Mesendoderm (in vitro differentiated cells): ENCODE data around the gene EIF4G3.
A peak's percentile ranks its signal among the peaks of the same experiment; 100 is the strongest.
"Not testable (repeated sequence)": the region's sequence is repeated elsewhere in the genome, so short reads cannot be mapped to it uniquely, and the experiment has no call there.

Source experiments
- DNase-seq: peaks from one replicate; pipeline ENCODE4 v3.0.0; 2013
- H2AK5ac ChIP-seq: 2 replicates; pipeline ENCODE4 v1.6.1; 2013; ENCODE audit warnings: low read length, inconsistent platforms
- H2BK120ac ChIP-seq: 2 replicates; pipeline ENCODE4 v1.6.1; 2013; ENCODE audit warnings: low read depth, mild to moderate bottlenecking, low read length, moderate library complexity, mixed read lengths
- H2BK15ac ChIP-seq: replicated peaks from 2 replicates; pipeline ENCODE4 v1.6.1; 2013; ENCODE audit warnings: low read depth, mild to moderate bottlenecking, moderate library complexity
- H2BK5ac ChIP-seq: 2 replicates; pipeline ENCODE4 v1.6.1; 2013; ENCODE audit warnings: low read length, inconsistent platforms
- H3K18ac ChIP-seq: 2 replicates; pipeline ENCODE4 v1.6.1; 2013; ENCODE audit warnings: mild to moderate bottlenecking, low read length, mixed read lengths
- H3K23ac ChIP-seq: one replicate; pipeline ENCODE4 v1.6.1; 2013; ENCODE audit warnings: low read length
- H3K27ac ChIP-seq: 2 replicates; pipeline ENCODE4 v1.5.1; 2013; ENCODE audit warnings: low read depth, mild to moderate bottlenecking, inconsistent platforms, low read length, moderate library complexity
- H3K27me3 ChIP-seq: 2 replicates; pipeline ENCODE4 v1.6.1; 2013; ENCODE audit warnings: low read length, control low read depth, mild to moderate bottlenecking, inconsistent platforms; ENCODE audit not compliant: insufficient read depth, poor library complexity
- H3K36me3 ChIP-seq: 2 replicates; pipeline ENCODE4 v1.6.1; 2013; ENCODE audit warnings: low read length, inconsistent platforms; ENCODE audit not compliant: control insufficient read depth, insufficient read depth
- H3K4ac ChIP-seq: one replicate; pipeline ENCODE4 v1.6.1; 2013; ENCODE audit warnings: low read depth, mild to moderate bottlenecking, low read length, moderate library complexity
- H3K4me1 ChIP-seq: 2 replicates; pipeline ENCODE4 v1.6.1; 2013; ENCODE audit warnings: low read depth, low read length, inconsistent platforms; ENCODE audit not compliant: control insufficient read depth
- H3K4me2 ChIP-seq: 2 replicates; pipeline ENCODE4 v1.6.1; 2013; ENCODE audit warnings: low read length
- H3K4me3 ChIP-seq: 2 replicates; pipeline ENCODE4 v1.5.1; 2013; ENCODE audit warnings: mild to moderate bottlenecking, low read length
- H3K56ac ChIP-seq: one replicate; pipeline ENCODE4 v1.6.1; 2013; ENCODE audit warnings: low read length
- H3K79me1 ChIP-seq: 2 replicates; pipeline ENCODE4 v1.6.1; 2013; ENCODE audit warnings: low read length, inconsistent platforms
- H3K79me2 ChIP-seq: 2 replicates; pipeline ENCODE4 v1.6.1; 2013; ENCODE audit warnings: mild to moderate bottlenecking, low read length; ENCODE audit not compliant: control insufficient read depth, insufficient read depth
- H3K9ac ChIP-seq: 2 replicates; pipeline ENCODE4 v1.6.1; 2013; ENCODE audit warnings: low read length, inconsistent platforms
- H4K5ac ChIP-seq: one replicate; pipeline ENCODE4 v1.6.1; 2013; ENCODE audit warnings: low read length
- H4K8ac ChIP-seq: one replicate; pipeline ENCODE4 v1.6.1; 2013; ENCODE audit warnings: low read depth, mild to moderate bottlenecking, control low read depth, low read length, moderate library complexity
- WGBS: extraction: QIAGEN DNeasy Blood & Tissue Kit; methylation state at CpG from one replicate; pipeline ENCODE4 v1.1.7; 2013; ENCODE audit warnings: low lambda C conversion rate, missing lambda C conversion rate; ENCODE audit not compliant: insufficient coverage; ENCODE audit errors: extremely low coverage; 5-methylcytosine and 5-hydroxymethylcytosine counted together

EIF4G3 gene

GRCh38 chr1:21217812-21218596 is 41.3 kb upstream of the EIF4G3 start:
- Histone ChIP-seq H3K56ac (no peak overlapping the region), H3K27ac (no peak overlapping the region), H3K23ac (no peak overlapping the region), H3K79me2 (no peaks in the 10 kb centered on the region), H3K9ac (no peak overlapping the region), H3K4me2 (no peak overlapping the region), H4K5ac (no peak overlapping the region), H3K18ac (no peak overlapping the region), H3K27me3 (no peaks in the 10 kb centered on the region), H3K4me1 (peaks cover 2% of the 10 kb centered on the region), H4K8ac (no peak overlapping the region), H2BK15ac (no peak overlapping the region), H2AK5ac (no peak overlapping the region), H2BK120ac (no peak overlapping the region), H3K4ac (no peak overlapping the region), H3K4me3 (no peak overlapping the region), H3K36me3 (peaks cover 1% of the 10 kb centered on the region), H2BK5ac (no peak overlapping the region), H3K79me1 (no peaks in the 10 kb centered on the region)
- no CpG with 5 or more reads among the region's 20 CpGs for WGBS
- peak; percentile 79 for DNase-seq

GRCh38 chr1:21216835-21217811 is 40.4 kb upstream of the EIF4G3 start:
- Histone ChIP-seq H2BK5ac (no peak overlapping the region), H3K9ac (no peak overlapping the region), H3K27ac (no peak overlapping the region), H3K56ac (no peak overlapping the region), H3K4me1 (peaks cover 2% of the 10 kb centered on the region), H2BK120ac (no peak overlapping the region), H3K79me1 (no peaks in the 10 kb centered on the region), H2AK5ac (no peak overlapping the region), H2BK15ac (no peak overlapping the region), H4K5ac (no peak overlapping the region), H3K4me3 (no peak overlapping the region), H3K79me2 (no peaks in the 10 kb centered on the region), H3K4ac (no peak overlapping the region), H3K4me2 (no peak overlapping the region), H3K18ac (no peak overlapping the region), H3K23ac (no peak overlapping the region), H3K27me3 (no peaks in the 10 kb centered on the region), H3K36me3 (peaks cover 1% of the 10 kb centered on the region), H4K8ac (no peak overlapping the region)
- WGBS = no CpG with 5 or more reads among the region's 19 CpGs
- peak; percentile 75 for DNase-seq

- whole genome bisulfite sequencing = no CpG with 5 or more reads among the region's 3 CpGs
- Histone ChIP-seq H3K79me1 (no peaks in the 10 kb centered on the region), H3K36me3 (no peaks in the 10 kb centered on the region), H3K79me2 (no peaks in the 10 kb centered on the region), H3K4me2 (no peak overlapping the region), H3K4me3 (no peak overlapping the region), H3K27ac (no peak overlapping the region), H2BK5ac (no peak overlapping the region), H3K9ac (no peak overlapping the region), H3K4me1 (no peaks in the 10 kb centered on the region), H3K4ac (no peak overlapping the region), H2BK15ac (no peak overlapping the region), H4K5ac (no peak overlapping the region), H2BK120ac (no peak overlapping the region), H2AK5ac (no peak overlapping the region), H3K23ac (no peak overlapping the region), H3K56ac (no peak overlapping the region), H3K27me3 (no peaks in the 10 kb centered on the region), H3K18ac (no peak overlapping the region), H4K8ac (no peak overlapping the region)
- DNase-seq = peak; percentile 63
Observed at GRCh38 chr1:21212126-21212525, 35.4 kb upstream of the EIF4G3 start.

DNA sequence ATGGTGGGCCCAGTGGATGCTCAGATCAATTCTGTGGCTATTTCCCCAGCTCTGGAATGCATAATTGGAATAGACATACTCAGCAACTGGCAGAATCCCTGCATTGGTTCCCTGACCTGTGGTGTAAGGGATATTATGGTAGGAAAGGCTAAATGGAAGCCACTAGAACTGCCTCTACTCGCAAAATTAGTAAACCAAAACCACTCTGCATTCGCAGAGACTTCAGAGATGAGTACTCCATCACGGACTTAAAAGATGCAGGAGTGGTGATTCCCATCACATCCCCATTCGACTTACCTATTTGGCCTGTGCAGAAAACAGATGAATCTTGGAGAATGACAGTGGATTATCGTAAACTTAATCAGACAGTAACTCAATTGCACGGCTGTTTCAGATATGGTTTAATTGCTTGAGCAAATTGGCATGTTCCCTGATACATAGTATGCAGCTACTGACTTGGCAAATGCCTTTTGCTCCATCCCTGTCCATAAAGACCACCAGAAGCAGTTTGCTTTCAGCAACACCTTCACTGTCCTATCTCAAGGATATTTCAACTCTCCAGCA is 31.5 kb upstream of the EIF4G3 start:
- not testable (repeated sequence) for H3K27me3 ChIP-seq
- no CpG with 5 or more reads among the region's 6 CpGs for WGBS

GRCh38 chr1:21206117-21206516 is 29.4 kb upstream of the EIF4G3 start:
- Histone ChIP-seq H3K9ac (no peak overlapping the region), H2AK5ac (no peak overlapping the region), H3K56ac (no peak overlapping the region), H3K27me3 (no peaks in the 10 kb centered on the region), H3K23ac (no peak overlapping the region), H3K4me2 (no peak overlapping the region), H3K36me3 (no peaks in the 10 kb centered on the region), H3K79me1 (no peaks in the 10 kb centered on the region), H3K4me1 (no peaks in the 10 kb centered on the region), H3K4ac (no peak overlapping the region), H2BK120ac (no peak overlapping the region), H3K79me2 (no peaks in the 10 kb centered on the region), H2BK15ac (no peak overlapping the region), H3K27ac (no peak overlapping the region), H3K18ac (no peak overlapping the region), H4K5ac (no peak overlapping the region), H4K8ac (no peak overlapping the region), H3K4me3 (no peak overlapping the region), H2BK5ac (no peak overlapping the region)
- no peak for DNase-seq
- no CpG with 5 or more reads among the region's 2 CpGs for WGBS

More for the DNA sequence above, 31.5 kb upstream of the EIF4G3 start:
- not testable (repeated sequence) for H4K8ac ChIP-seq, H2BK120ac ChIP-seq, H3K23ac ChIP-seq, H2AK5ac ChIP-seq, H3K36me3 ChIP-seq, H2BK15ac ChIP-seq, H3K79me2 ChIP-seq, H2BK5ac ChIP-seq, H3K4me2 ChIP-seq, H3K4me3 ChIP-seq, H4K5ac ChIP-seq, H3K4me1 ChIP-seq, H3K4ac ChIP-seq, H3K9ac ChIP-seq, H3K79me1 ChIP-seq, H3K27ac ChIP-seq, H3K56ac ChIP-seq, DNase-seq, H3K18ac ChIP-seq
